GM12878 (cell line): ENCODE data around the gene SSNA1. TPM values are rescaled to one million over a fixed set of nuclear protein-coding genes. Genes with fewer than 3 reads are reported as not detected.

Experiments
- ATAC-seq: fragments of 200-7000 bp; cut with Tn5 transposase; 3 replicates; pipeline ENCODE4 v1.9.1; 2020; ENCODE audit warnings: mild to moderate bottlenecking, moderate library complexity
- BruUV-seq: library from RNA; stranded (reverse); fragments of 400-500 nt; replicated peaks from 2 replicates; lab custom pipeline; 2021; lab: Mats Ljungman, UMichigan
- CTCF ChIA-PET: fragments of 300-600 bp; sonication (Branson Sonifier 250); formaldehyde crosslinking; extraction: SDS; loops from one replicate; lab custom pipeline; 2021; ENCODE audit warnings: inconsistent platforms; lab: Yijun Ruan, JAX
- POLR2A ChIA-PET: fragments of 350-600 bp; formaldehyde crosslinking; extraction: SDS; loops from one replicate; lab custom pipeline; 2021; ENCODE audit warnings: inconsistent platforms; lab: Charles Lee
- RAD21 ChIA-PET: fragments of 300-600 bp; sonication (Branson Sonifier 250); formaldehyde crosslinking; loops from one replicate; lab custom pipeline; 2023; ENCODE audit warnings: antibody characterized with exemption; ENCODE audit not compliant: unreplicated experiment; lab: Charles Lee
- SMC1A ChIA-PET: fragments of 300-600 bp; sonication (Branson Sonifier 250); formaldehyde crosslinking; loops from one replicate; lab custom pipeline; 2023; ENCODE audit not compliant: unreplicated experiment, uncharacterized antibody; lab: Charles Lee
- DNase-seq: peaks from one replicate; pipeline ENCODE4 v3.0.0-alpha.2; 2011; ENCODE audit warnings: low read depth, low spot score
- FAIRE-seq: peaks from 3 replicates; lab custom pipeline; 2011; peaks lifted over from hg19 to GRCh38; lab: Jason Lieb, UNC
- H2AFZ ChIP-seq: 2 replicates; pipeline ENCODE4 v1.6.0; 2011; ENCODE audit warnings: low read depth, low read length, control low read depth; ENCODE audit not compliant: control insufficient read depth
- H3K27ac ChIP-seq: 2 replicates; pipeline ENCODE4 v1.5.1; 2011; ENCODE audit warnings: control low read depth; ENCODE audit not compliant: control insufficient read depth, insufficient read depth
- H3K27me3 ChIP-seq, 2 experiments: replicated peaks in 1 of 2; 2 replicates each; pipeline versions ENCODE4 v1.6.0 to v1.6.1; 2011; ENCODE audit warnings: low read length in 1 of 2; ENCODE audit not compliant: control insufficient read depth in 2 of 2, insufficient read depth in 2 of 2
- H3K36me3 ChIP-seq, 2 experiments: 2 replicates each; pipeline ENCODE4 v1.5.1; 2011; ENCODE audit warnings: low read length in 1 of 2; ENCODE audit not compliant: control insufficient read depth in 2 of 2, insufficient read depth in 2 of 2
- H3K4me1 ChIP-seq: 2 replicates; pipeline ENCODE4 v1.6.1; 2011; ENCODE audit warnings: mild to moderate bottlenecking, low read length, moderate library complexity, mixed read lengths; ENCODE audit not compliant: control insufficient read depth, insufficient read depth
- H3K4me2 ChIP-seq: 2 replicates; pipeline ENCODE4 v1.6.0; 2011; ENCODE audit warnings: control low read depth; ENCODE audit not compliant: control insufficient read depth, insufficient read depth
- H3K4me3 ChIP-seq: fragments of 200-600 bp; sonication (generic); 2 replicates; pipeline ENCODE4 v1.5.1; 2016
- H3K79me2 ChIP-seq: 2 replicates; pipeline ENCODE4 v1.6.0; 2011; ENCODE audit warnings: low read length; ENCODE audit not compliant: control insufficient read depth, insufficient read depth
- H3K9ac ChIP-seq: 2 replicates; pipeline ENCODE4 v1.8.0; 2011; ENCODE audit warnings: low read length, control low read depth, mixed read lengths; ENCODE audit not compliant: control insufficient read depth, insufficient read depth
- H3K9me3 ChIP-seq: replicated peaks from 3 replicates; pipeline ENCODE4 v1.5.1; 2011; ENCODE audit warnings: mild to moderate bottlenecking, low read length; ENCODE audit not compliant: control insufficient read depth, insufficient read depth
- H4K20me1 ChIP-seq: 2 replicates; pipeline ENCODE4 v1.6.0; 2011; ENCODE audit not compliant: control insufficient read depth, insufficient read depth
- ASH2L ChIP-seq: fragments of 300-600, 200-600 bp; sonication (generic); IDR thresholded peaks from 2 replicates; pipeline ENCODE4 v1.6.1; 2017; ENCODE audit warnings: low read depth, mild to moderate bottlenecking, borderline replicate concordance
- BCL11A ChIP-seq: IDR thresholded peaks from 2 replicates; pipeline ENCODE4 v1.6.1; 2011; ENCODE audit warnings: low read depth, low read length
- CBX3 ChIP-seq: fragments of 200-600 bp; sonication (generic); IDR thresholded peaks from 2 replicates; pipeline ENCODE4 v1.6.1; 2016; ENCODE audit warnings: low read depth, borderline replicate concordance
- CBX5 ChIP-seq: sonication (generic); IDR thresholded peaks from 2 replicates; pipeline ENCODE4 v1.6.1; 2016; ENCODE audit warnings: low read depth, moderate library complexity, mild to moderate bottlenecking, inconsistent platforms
- ETV6 ChIP-seq, 2 experiments: fragments of 450-650 bp in 1 of 2; IDR thresholded peaks in 1 of 2; conservative IDR thresholded peaks in 1 of 2; 2 replicates each; pipeline ENCODE4 v1.6.1; 2014; ENCODE audit warnings: antibody characterized with exemption in 1 of 2, borderline replicate concordance in 1 of 2, low read depth in 1 of 2, mild to moderate bottlenecking in 1 of 2, moderate library complexity in 1 of 2
- LARP7 ChIP-seq: fragments of 450-650 bp; IDR thresholded peaks from 2 replicates; pipeline ENCODE4 v1.6.1; 2017; ENCODE audit warnings: mild to moderate bottlenecking
- NBN ChIP-seq: fragments of 450-650 bp; IDR thresholded peaks from 2 replicates; pipeline ENCODE4 v1.6.1; 2016
- NKRF ChIP-seq: fragments of 450-650 bp; conservative IDR thresholded peaks from 2 replicates; pipeline ENCODE4 v1.6.1; 2017; ENCODE audit warnings: mild to moderate bottlenecking, moderate library complexity
- NR2C2 ChIP-seq: IDR thresholded peaks from 2 replicates; pipeline ENCODE4 v1.6.1; 2011; ENCODE audit warnings: borderline replicate concordance, low read depth; ENCODE audit not compliant: control insufficient read depth, insufficient read length
- PBX3 ChIP-seq: IDR thresholded peaks from 2 replicates; pipeline ENCODE4 v1.6.1; 2011; ENCODE audit warnings: mild to moderate bottlenecking, low read depth, low read length, moderate library complexity; ENCODE audit not compliant: insufficient replicate concordance
- PKNOX1 ChIP-seq: fragments of 450-650 bp; IDR thresholded peaks from 2 replicates; pipeline ENCODE4 v1.6.1; 2016; ENCODE audit warnings: mild to moderate bottlenecking
- RCOR1 ChIP-seq: conservative IDR thresholded peaks from 2 replicates; pipeline ENCODE4 v1.6.1; 2012; ENCODE audit warnings: low read depth, low read length, improper control_type of control experiment
- RELA ChIP-seq: fragments of 450-650 bp; IDR thresholded peaks from 2 replicates; pipeline ENCODE4 v1.8.0; 2014; ENCODE audit warnings: borderline replicate concordance; ENCODE audit not compliant: partially characterized antibody
- SPI1 ChIP-seq: IDR thresholded peaks from 2 replicates; pipeline ENCODE4 v1.6.1; 2011; ENCODE audit warnings: low read depth, mild to moderate bottlenecking, low read length, moderate library complexity, borderline replicate concordance; ENCODE audit not compliant: insufficient read depth
- STAT3 ChIP-seq: IDR thresholded peaks from 2 replicates; pipeline ENCODE4 v1.6.1; 2011; ENCODE audit warnings: low read depth, low read length, improper control_type of control experiment
- TCF7 ChIP-seq: IDR thresholded peaks from 2 replicates; pipeline ENCODE4 v1.6.1; 2014; ENCODE audit warnings: antibody characterized with exemption, borderline replicate concordance
- ZBTB33 ChIP-seq: fragments of 450-650 bp; IDR thresholded peaks from 2 replicates; pipeline ENCODE4 v1.6.1; 2017; ENCODE audit warnings: mild to moderate bottlenecking
- WGBS: methylation state at CpG from one replicate; pipeline ENCODE4 v1.1.6; 2016; ENCODE audit warnings: low lambda C conversion rate; ENCODE audit not compliant: insufficient replicate concordance, insufficient coverage; ENCODE audit errors: missing lambda C conversion rate; 5-methylcytosine and 5-hydroxymethylcytosine counted together
- in situ Hi-C: fragments of 300-500 bp; cut with MboI; formaldehyde crosslinking; loops from 9 replicates; pipeline ENCODE4 v1.14.3; 2018; ENCODE audit warnings: mixed read lengths
- intact Hi-C: fragments of 100-400 bp; cut with micrococcal nuclease; formaldehyde crosslinking; loops from one replicate; pipeline ENCODE4 v1.14.2; 2022; ENCODE audit not compliant: unreplicated experiment
- polyA plus RNA-seq, 11 experiments: library from polyadenylated mRNA; depleted of rRNA in 4 of 11; unstranded in 6 of 11; stranded (reverse) in 5 of 11; fragments of >200 nt; fragmentation: Nextera tagmentation in 4 of 11; fragmentation: Illumina TruSeq in 1 of 11; extraction: Ambion mirVana in 4 of 11; extraction: Trizol in 1 of 11; gene quantifications; 1 replicate in 1 of 11; 2 replicates in 10 of 11; pipeline versions ENCODE4 v1.2.1 to v1.2.3, GENCODE V29; 2011 to 2016; ENCODE audit warnings: inconsistent platforms in 2 of 11, missing spikeins in 2 of 11, low read depth in 1 of 11
- total RNA-seq, 4 experiments: library from RNA; depleted of rRNA in 3 of 4; stranded (reverse); fragments of >200 nt in 3 of 4; fragmentation: Illumina TruSeq in 1 of 4; extraction: Trizol in 1 of 4; gene quantifications; 2 replicates each; pipeline versions ENCODE4 v1.2.1 to v1.2.3, GENCODE V29; 2013 to 2021

Gene SSNA1
- total and polyA plus RNA-seq, 10 of the 15 experiments (the other 5 are each of a cell fraction or from before 2014, with no cell fraction given): 0.63 to 139 (median 78.0) TPM

- Histone ChIP-seq H3K9me3 (no peaks in the 10 kb centered on the region), H3K4me3 (no peak overlapping the region), H3K4me2 (no peak overlapping the region), H3K27me3 (no peaks in the 10 kb centered on the region), H3K79me2 (no peaks in the 10 kb centered on the region), H3K36me3 (peaks cover 0 to 2% of the 10 kb centered on the region in 2 experiments; a peak in 3 of 4 replicates), H3K27ac (no peak overlapping the region), H4K20me1 (no peaks in the 10 kb centered on the region), H2AFZ (no peak overlapping the region), H3K9ac (no peak overlapping the region), H3K4me1 (no peaks in the 10 kb centered on the region)
- intact Hi-C loops: no loop called here
- RAD21 ChIA-PET: no interaction called here
- FAIRE-seq: no peak
- in situ Hi-C loops: no loop called here
- SMC1A ChIA-PET: no interaction called here
- CTCF ChIA-PET: interaction anchor here (1.1 kb wide), 1 partner anchor 12 kb away, joined by 3 read pairs; the partner anchor contains the start of gene RNF224
- BruUV-seq: no TSS peak
- WGBS: 93% methylated on average over 18 of the region's 19 CpGs
- TF ChIP-seq NKRF (no peak), NR2C2 (no peak), CBX3 (no peak), PBX3 (no peak), ASH2L (no peak), PKNOX1 (no peak), ETV6 (conservative IDR thresholded peaks at IDR 0.05 in 1 of 2, IDR thresholded peaks at IDR 0.05 in 1 of 2; ENCODE audit: borderline replicate concordance in 1 of 2, low read depth in 1 of 2) (no peak), LARP7 (no peak), TCF7 (no peak), ZBTB33 (no peak), RCOR1 (no peak), NBN (no peak), SPI1 (no peak), STAT3 (no peak), RELA (no peak), CBX5 (no peak), BCL11A (no peak)
- ATAC-seq: no peak
- POLR2A ChIA-PET: interaction anchor here (1.2 kb wide), 1 partner anchor 14 kb away, joined by 4 read pairs; the partner anchor contains the start of gene TPRN
- DNase-seq: no peak
Observed at GRCh38 chr9:137214620-137215019, 26.1 kb downstream of the SSNA1 start.
